Loucy (cell line): Measurements from ENCODE around the gene ATP13A4.

Source experiments
- H2AFZ ChIP-seq: fragments of 200-600 bp; sonication (generic); 2 replicates; pipeline ENCODE4 v1.6.0; 2016; ENCODE audit warnings: antibody characterized with exemption, mild to moderate bottlenecking, low read length, moderate library complexity
- H3F3A ChIP-seq: fragments of 200-600 bp; 2 replicates; pipeline ENCODE4 v1.6.0; 2016; ENCODE audit warnings: antibody characterized with exemption, low read depth, mild to moderate bottlenecking
- H3K27me3 ChIP-seq: fragments of 200-600 bp; sonication (generic); 2 replicates; pipeline ENCODE4 v1.6.1; 2014; ENCODE audit warnings: low read length, mild to moderate bottlenecking; ENCODE audit not compliant: insufficient read depth, poor library complexity, severe bottlenecking
- H3K36me3 ChIP-seq: fragments of 200-600 bp; sonication (generic); 2 replicates; pipeline ENCODE4 v1.6.1; 2016; ENCODE audit warnings: low read length; ENCODE audit not compliant: insufficient read depth
- H3K4me1 ChIP-seq: fragments of 200-600 bp; sonication (generic); 2 replicates; pipeline ENCODE4 v1.5.1; 2014; ENCODE audit warnings: low read length, mild to moderate bottlenecking; ENCODE audit not compliant: insufficient read depth, poor library complexity, severe bottlenecking
- H3K4me2 ChIP-seq: fragments of 200-600 bp; sonication (generic); 2 replicates; pipeline ENCODE4 v1.6.0; 2014; ENCODE audit warnings: antibody characterized with exemption, low read length, low read depth, mild to moderate bottlenecking; ENCODE audit not compliant: poor library complexity, severe bottlenecking
- H3K4me3 ChIP-seq: fragments of 200-600 bp; sonication (generic); 2 replicates; pipeline ENCODE4 v1.5.1; 2014; ENCODE audit warnings: low read length, mild to moderate bottlenecking, mixed read lengths; ENCODE audit not compliant: poor library complexity, severe bottlenecking
- H3K79me2 ChIP-seq: fragments of 200-600 bp; sonication (generic); 2 replicates; pipeline ENCODE4 v1.6.1; 2014; ENCODE audit warnings: low read length; ENCODE audit not compliant: insufficient read depth
- H3K9ac ChIP-seq: fragments of 200-600 bp; sonication (generic); 2 replicates; pipeline ENCODE4 v1.6.0; 2014; ENCODE audit warnings: mild to moderate bottlenecking, low read depth, low read length, moderate library complexity; ENCODE audit not compliant: poor library complexity, severe bottlenecking
- H3K9me2 ChIP-seq: fragments of 200-600 bp; sonication (generic); replicated peaks from 2 replicates; pipeline ENCODE4 v1.6.1; 2016; ENCODE audit warnings: low read depth, low read length, mixed read lengths
- H3K9me3 ChIP-seq: fragments of 200-600 bp; sonication (generic); 2 replicates; pipeline ENCODE4 v1.6.1; 2014; ENCODE audit warnings: mild to moderate bottlenecking, antibody characterized with exemption, low read length, low read depth; ENCODE audit not compliant: insufficient read depth
- H4K20me1 ChIP-seq: fragments of 200-600 bp; sonication (generic); 2 replicates; pipeline ENCODE4 v1.6.0; 2014; ENCODE audit warnings: antibody characterized with exemption, low read length, mild to moderate bottlenecking; ENCODE audit not compliant: insufficient read depth, poor library complexity, severe bottlenecking
- EZH2phosphoT487 ChIP-seq: fragments of 200-600 bp; IDR thresholded peaks from 2 replicates; pipeline ENCODE4 v1.6.1; 2018; ENCODE audit warnings: antibody characterized with exemption, mild to moderate bottlenecking, moderate library complexity, borderline replicate concordance
- TF ChIP-seq, protein P1 (sequence below): fragments of 200-600 bp; sonication (generic); conservative IDR thresholded peaks from 2 replicates; pipeline ENCODE4 v1.5.1; 2014; ENCODE audit warnings: mild to moderate bottlenecking, antibody characterized with exemption, low read length

Gene ATP13A4

DNA sequence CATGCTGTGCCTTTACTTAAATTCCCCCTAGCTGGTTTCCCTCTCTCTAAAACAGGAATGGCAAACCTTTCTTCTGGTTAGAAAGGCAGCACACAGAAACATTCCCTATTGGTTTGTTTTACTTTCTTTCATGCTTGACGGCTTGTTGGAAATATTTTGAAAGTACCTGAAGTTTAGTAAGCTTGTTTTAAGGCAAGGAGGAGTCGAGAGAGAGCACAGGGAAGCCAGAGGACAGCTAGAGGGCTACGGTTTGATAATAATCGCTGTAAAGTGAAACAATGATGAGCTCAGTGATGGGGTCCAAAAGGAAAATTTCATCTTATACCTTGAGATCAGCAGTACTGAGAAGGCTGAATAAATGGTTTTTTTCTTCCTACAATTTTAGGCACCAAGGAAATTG is 64.1 kb downstream of the ATP13A4 start:
- no peaks in the 10 kb centered on the region for H3K79me2 ChIP-seq
- H3K4me3 ChIP-seq, result no peak overlapping the region
- no peaks in the 10 kb centered on the region for H3K4me1 ChIP-seq
- H3K9me3 ChIP-seq, result no peaks in the 10 kb centered on the region
- no peak overlapping the region for H3K4me2 ChIP-seq
- no peaks in the 10 kb centered on the region for H3K27me3 ChIP-seq
- no peaks in the 10 kb centered on the region for H3K9me2 ChIP-seq
- H4K20me1 ChIP-seq, result no peaks in the 10 kb centered on the region
- H2AFZ ChIP-seq, result no peak overlapping the region
- no peak overlapping the region for H3K9ac ChIP-seq
- TF ChIP-seq, protein P1, sequence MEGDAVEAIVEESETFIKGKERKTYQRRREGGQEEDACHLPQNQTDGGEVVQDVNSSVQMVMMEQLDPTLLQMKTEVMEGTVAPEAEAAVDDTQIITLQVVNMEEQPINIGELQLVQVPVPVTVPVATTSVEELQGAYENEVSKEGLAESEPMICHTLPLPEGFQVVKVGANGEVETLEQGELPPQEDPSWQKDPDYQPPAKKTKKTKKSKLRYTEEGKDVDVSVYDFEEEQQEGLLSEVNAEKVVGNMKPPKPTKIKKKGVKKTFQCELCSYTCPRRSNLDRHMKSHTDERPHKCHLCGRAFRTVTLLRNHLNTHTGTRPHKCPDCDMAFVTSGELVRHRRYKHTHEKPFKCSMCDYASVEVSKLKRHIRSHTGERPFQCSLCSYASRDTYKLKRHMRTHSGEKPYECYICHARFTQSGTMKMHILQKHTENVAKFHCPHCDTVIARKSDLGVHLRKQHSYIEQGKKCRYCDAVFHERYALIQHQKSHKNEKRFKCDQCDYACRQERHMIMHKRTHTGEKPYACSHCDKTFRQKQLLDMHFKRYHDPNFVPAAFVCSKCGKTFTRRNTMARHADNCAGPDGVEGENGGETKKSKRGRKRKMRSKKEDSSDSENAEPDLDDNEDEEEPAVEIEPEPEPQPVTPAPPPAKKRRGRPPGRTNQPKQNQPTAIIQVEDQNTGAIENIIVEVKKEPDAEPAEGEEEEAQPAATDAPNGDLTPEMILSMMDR, result no peak
- no peak for TF ChIP-seq EZH2phosphoT487
- no peaks in the 10 kb centered on the region for H3K36me3 ChIP-seq
- no peaks in the 10 kb centered on the region for H3F3A ChIP-seq

DNA sequence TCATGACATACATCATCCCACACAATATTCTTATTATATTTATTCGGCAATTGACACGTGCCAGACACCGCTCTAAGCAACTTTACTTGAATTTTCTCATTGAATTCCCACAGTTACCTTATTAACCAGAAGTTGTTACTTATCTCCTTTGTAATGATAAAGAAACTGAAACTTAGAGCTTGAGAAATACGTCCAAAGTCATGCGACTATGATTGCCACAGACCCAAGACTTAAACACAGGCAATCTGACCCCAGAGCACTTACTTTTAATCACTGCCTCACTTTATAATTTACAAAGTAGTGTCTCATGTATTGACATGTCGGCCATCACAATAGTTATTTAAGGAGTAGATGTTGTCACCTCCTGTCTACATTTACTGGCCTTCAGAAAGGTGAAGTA is 64.7 kb downstream of the ATP13A4 start:
- H3K27me3 ChIP-seq, result no peaks in the 10 kb centered on the region
- H3K9ac ChIP-seq, result no peak overlapping the region
- no peaks in the 10 kb centered on the region for H3K79me2 ChIP-seq
- H4K20me1 ChIP-seq, result no peaks in the 10 kb centered on the region
- H3K4me3 ChIP-seq, result no peak overlapping the region
- no peaks in the 10 kb centered on the region for H3K4me1 ChIP-seq
- H3K4me2 ChIP-seq, result no peak overlapping the region
- no peaks in the 10 kb centered on the region for H3F3A ChIP-seq
- no peak for TF ChIP-seq EZH2phosphoT487
- TF ChIP-seq, protein P1, result no peak
- no peaks in the 10 kb centered on the region for H3K9me2 ChIP-seq
- no peak overlapping the region for H2AFZ ChIP-seq
- no peaks in the 10 kb centered on the region for H3K9me3 ChIP-seq
- no peaks in the 10 kb centered on the region for H3K36me3 ChIP-seq

DNA sequence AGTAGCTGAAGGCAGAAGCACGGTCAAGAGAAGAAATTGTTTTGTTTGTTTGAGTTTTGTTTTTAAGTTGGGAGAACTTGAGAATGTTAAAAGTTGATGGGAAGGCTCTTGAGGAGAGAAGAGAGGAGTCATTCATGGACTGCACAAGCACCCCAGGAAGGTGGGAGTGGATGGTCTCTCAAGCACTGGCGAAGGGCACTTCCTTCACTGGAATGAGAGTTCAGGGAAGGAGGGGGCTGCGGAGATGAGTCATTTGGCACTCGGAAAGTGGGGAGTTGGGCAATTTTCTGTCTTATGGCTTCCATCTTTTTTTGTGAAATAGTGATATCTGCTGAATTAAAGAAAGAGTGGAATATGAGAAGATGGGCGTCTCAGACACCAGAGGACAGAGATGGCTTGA is 66.0 kb downstream of the ATP13A4 start:
- no peaks in the 10 kb centered on the region for H3F3A ChIP-seq
- no peak overlapping the region for H2AFZ ChIP-seq
- H3K9me3 ChIP-seq, result no peaks in the 10 kb centered on the region
- no peak overlapping the region for H3K9ac ChIP-seq
- no peaks in the 10 kb centered on the region for H3K36me3 ChIP-seq
- no peaks in the 10 kb centered on the region for H3K4me1 ChIP-seq
- H3K4me3 ChIP-seq, result no peak overlapping the region
- H3K79me2 ChIP-seq, result no peaks in the 10 kb centered on the region
- no peaks in the 10 kb centered on the region for H4K20me1 ChIP-seq
- TF ChIP-seq, protein P1, result no peak
- TF ChIP-seq EZH2phosphoT487, result no peak
- no peaks in the 10 kb centered on the region for H3K9me2 ChIP-seq
- H3K4me2 ChIP-seq, result no peak overlapping the region
- H3K27me3 ChIP-seq, result no peaks in the 10 kb centered on the region
